Karpas-422 (cell line): Measurements from ENCODE around the gene GP1BB. TPM values are rescaled to one million over a fixed set of nuclear protein-coding genes. Genes with fewer than 3 reads are reported as not detected.
"Not testable (repeated sequence)": the region's sequence is repeated elsewhere in the genome, so short reads cannot be mapped to it uniquely, and the experiment has no call there.

Experiments used
- DNase-seq: peaks from one replicate; pipeline ENCODE4 v3.0.0-alpha.2; 2015
- H2AFZ ChIP-seq: fragments of 200-600 bp; sonication (generic); 2 replicates; pipeline ENCODE4 v1.6.1; 2014; ENCODE audit warnings: antibody characterized with exemption, low read length, mixed read lengths
- H3K27ac ChIP-seq: fragments of 200-600 bp; sonication (generic); 2 replicates; pipeline ENCODE4 v1.5.1; 2014; ENCODE audit warnings: mild to moderate bottlenecking, low read length, moderate library complexity
- H3K27me3 ChIP-seq: fragments of 200-600 bp; sonication (generic); 2 replicates; pipeline ENCODE4 v1.6.1; 2014; ENCODE audit warnings: low read length, mixed read lengths
- H3K36me3 ChIP-seq: fragments of 200-600 bp; sonication (generic); 2 replicates; pipeline ENCODE4 v1.6.1; 2014; ENCODE audit warnings: low read length, mixed read lengths; ENCODE audit not compliant: insufficient read depth
- H3K4me1 ChIP-seq: fragments of 200-600 bp; sonication (generic); 2 replicates; pipeline ENCODE4 v1.6.1; 2014; ENCODE audit warnings: mild to moderate bottlenecking, low read length, mixed read lengths
- H3K4me2 ChIP-seq: fragments of 200-600 bp; sonication (generic); 2 replicates; pipeline ENCODE4 v1.6.1; 2014; ENCODE audit warnings: low read length, low read depth, mild to moderate bottlenecking; ENCODE audit not compliant: poor library complexity, severe bottlenecking
- H3K4me3 ChIP-seq: fragments of 200-600 bp; sonication (generic); 2 replicates; pipeline ENCODE4 v1.5.1; 2014; ENCODE audit warnings: mild to moderate bottlenecking, antibody characterized with exemption, low read length, mixed read lengths
- H3K79me2 ChIP-seq: fragments of 200-600 bp; sonication (generic); 2 replicates; pipeline ENCODE4 v1.6.1; 2014; ENCODE audit warnings: mild to moderate bottlenecking, low read length, mixed read lengths
- H3K9ac ChIP-seq: fragments of 200-600 bp; sonication (generic); 2 replicates; pipeline ENCODE4 v1.6.0; 2014; ENCODE audit warnings: low read length
- H3K9me2 ChIP-seq: fragments of 200-600 bp; sonication (generic), shearing (Covaris generic); replicated peaks from 2 replicates; pipeline ENCODE4 v1.6.0; 2014; ENCODE audit warnings: mild to moderate bottlenecking, low read length, moderate library complexity; ENCODE audit not compliant: insufficient read depth
- H3K9me3 ChIP-seq: fragments of 300-700, 200-600 bp; sonication (generic); 2 replicates; pipeline ENCODE4 v1.6.1; 2014; ENCODE audit warnings: low read length, mixed read lengths
- H4K20me1 ChIP-seq: fragments of 200-600 bp; sonication (generic); 2 replicates; pipeline ENCODE4 v1.6.1; 2014; ENCODE audit warnings: mild to moderate bottlenecking, antibody characterized with exemption, low read length, low read depth; ENCODE audit not compliant: insufficient read depth
- total RNA-seq: library from RNA; depleted of rRNA; stranded (reverse); fragments of >200 nt; shearing (Covaris generic); gene quantifications from 2 replicates; pipeline ENCODE4 v1.2.3, GENCODE V29; 2014; ENCODE audit warnings: low replicate concordance; rRNA removed

GP1BB gene
- not detected in 2 replicates for total RNA-seq

DNA sequence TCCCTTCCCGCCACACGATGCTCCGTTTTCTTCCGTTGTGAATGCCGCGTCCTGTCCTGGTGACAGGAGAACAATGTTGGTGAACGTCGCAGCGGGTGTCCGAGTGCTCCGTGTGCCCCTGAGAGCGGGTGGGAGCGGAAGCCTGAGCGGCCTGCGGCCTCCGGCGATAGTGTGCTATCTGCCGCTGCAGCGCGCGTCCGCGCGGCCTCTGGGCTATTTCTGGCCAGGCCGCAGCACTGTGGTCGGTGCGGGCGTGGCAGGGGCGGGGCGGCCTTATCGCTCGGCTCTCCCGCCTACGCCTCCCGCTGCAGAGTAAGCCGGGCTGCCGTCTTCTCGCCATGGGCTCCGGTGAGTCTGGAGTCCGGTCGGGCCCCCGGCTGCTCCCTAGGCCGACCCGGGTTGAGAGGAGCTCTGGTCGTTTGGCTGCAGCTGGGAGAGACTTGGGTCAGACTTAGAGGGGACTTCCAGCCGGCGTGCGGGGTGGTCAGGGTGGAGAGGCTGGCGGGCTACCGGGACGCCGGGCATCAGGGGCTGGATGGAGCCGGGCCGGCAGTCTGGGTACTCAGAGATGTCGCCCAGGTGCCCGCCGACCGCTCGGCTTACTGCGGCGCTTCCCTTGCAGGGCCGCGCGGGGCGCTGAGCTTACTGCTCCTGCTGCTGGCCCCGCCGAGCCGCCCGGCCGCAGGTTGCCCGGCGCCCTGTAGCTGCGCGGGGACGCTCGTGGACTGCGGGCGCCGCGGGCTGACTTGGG, at the start of gene GP1BB:
Gene GP1BB, plus strand, starts transcription at position 308 of the 751 bp plus-strand sequence. Its CDS starts 31 bp downstream, at position 339.
- no peak within 1 kb of the TSS for H3K4me3 ChIP-seq
- no peaks in the 10 kb centered on the region for H3K9me2 ChIP-seq
- no peaks in the 10 kb centered on the region for H3K27me3 ChIP-seq
- no peak within 1 kb of the TSS for H3K9ac ChIP-seq
- no peak within 1 kb of the TSS for H2AFZ ChIP-seq
- no peak within 1 kb of the TSS for H3K4me2 ChIP-seq
- H3K36me3 ChIP-seq: no peaks in the 10 kb centered on the region
- no peaks in the 10 kb centered on the region for H3K9me3 ChIP-seq
- no peak for DNase-seq
- H3K4me1 ChIP-seq: no peaks in the 10 kb centered on the region
- H3K27ac ChIP-seq: no peak within 1 kb of the TSS
- no peaks in the 10 kb centered on the region for H3K79me2 ChIP-seq
- no peaks in the 10 kb centered on the region for H4K20me1 ChIP-seq

DNA sequence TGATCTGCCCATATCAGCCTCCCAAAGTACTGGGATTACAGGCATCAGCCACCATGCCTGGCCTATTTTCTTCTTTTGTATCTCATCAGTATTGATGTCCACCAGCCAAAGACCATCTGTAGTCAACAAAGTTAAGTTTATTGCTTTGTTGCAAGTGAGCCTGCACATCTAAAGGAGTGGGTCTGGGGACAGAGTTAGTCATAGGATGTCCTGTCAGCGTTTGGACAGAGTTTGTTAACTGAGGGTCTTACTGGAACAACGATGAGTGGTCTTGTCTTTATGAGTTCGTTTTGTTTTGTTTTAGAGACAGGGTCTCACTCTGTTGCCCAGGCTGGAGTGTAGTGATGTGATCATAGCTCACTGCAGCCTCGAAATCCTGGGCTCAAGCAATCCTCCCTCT, 49.7 kb upstream of the GP1BB start:
- no peaks in the 10 kb centered on the region for H3K79me2 ChIP-seq

DNA sequence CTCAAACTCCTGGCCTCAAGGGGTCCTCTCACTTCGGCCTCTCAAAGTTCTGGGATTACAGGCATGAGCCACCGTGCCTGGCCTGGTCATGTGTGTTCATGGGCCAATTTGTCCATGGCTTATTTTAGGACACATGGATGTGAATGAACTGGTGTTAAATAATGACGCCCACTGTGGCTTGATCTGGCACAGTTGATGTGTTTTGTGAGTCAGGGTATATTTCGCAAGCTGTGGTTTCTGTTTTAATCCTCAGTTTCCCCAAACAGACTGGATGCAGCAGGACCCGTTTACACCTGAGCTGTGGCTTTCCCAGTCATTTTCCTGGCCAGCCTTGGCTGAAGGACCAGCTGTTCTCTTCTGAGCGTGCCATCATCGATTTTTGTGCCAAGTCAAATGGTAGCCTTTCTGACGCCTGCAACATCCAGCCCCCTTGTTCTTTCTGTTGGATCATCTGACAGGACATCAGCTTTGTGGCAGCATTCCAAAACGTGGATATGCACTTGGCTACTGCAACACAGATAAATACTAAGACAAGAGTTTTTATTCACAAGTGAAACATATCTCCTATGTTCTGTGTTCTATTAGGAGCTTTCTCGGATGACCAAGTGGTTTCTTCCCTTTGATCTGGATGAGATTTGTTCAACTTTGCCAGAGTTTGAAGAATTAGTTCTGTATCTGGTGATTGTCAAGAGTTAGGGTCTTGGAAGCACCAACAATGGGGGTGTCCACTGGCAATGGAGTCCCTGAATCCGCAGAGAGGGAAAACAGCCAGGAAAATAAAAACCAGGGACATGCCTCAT, 49.0 kb upstream of the GP1BB start:
- Histone ChIP-seq H3K4me2 (no peak overlapping the region), H3K9me3 (no peaks in the 10 kb centered on the region), H3K36me3 (no peaks in the 10 kb centered on the region), H4K20me1 (no peaks in the 10 kb centered on the region), H2AFZ (no peak overlapping the region), H3K79me2 (no peaks in the 10 kb centered on the region), H3K4me3 (no peak overlapping the region), H3K4me1 (no peaks in the 10 kb centered on the region), H3K27ac (no peak overlapping the region), H3K27me3 (no peaks in the 10 kb centered on the region), H3K9ac (no peak overlapping the region), H3K9me2 (no peaks in the 10 kb centered on the region)
- no peak for DNase-seq

More for the DNA sequence above, 49.7 kb upstream of the GP1BB start:
- no peak overlapping the region for H2AFZ ChIP-seq
- H4K20me1 ChIP-seq: no peaks in the 10 kb centered on the region
- H3K36me3 ChIP-seq: no peaks in the 10 kb centered on the region
- no peak overlapping the region for H3K27ac ChIP-seq
- DNase-seq: no peak
- no peak overlapping the region for H3K4me3 ChIP-seq
- H3K4me2 ChIP-seq: no peak overlapping the region
- no peaks in the 10 kb centered on the region for H3K9me2 ChIP-seq
- H3K4me1 ChIP-seq: no peaks in the 10 kb centered on the region
- H3K27me3 ChIP-seq: no peaks in the 10 kb centered on the region
- H3K9me3 ChIP-seq: no peaks in the 10 kb centered on the region
- H3K9ac ChIP-seq: no peak overlapping the region

DNA sequence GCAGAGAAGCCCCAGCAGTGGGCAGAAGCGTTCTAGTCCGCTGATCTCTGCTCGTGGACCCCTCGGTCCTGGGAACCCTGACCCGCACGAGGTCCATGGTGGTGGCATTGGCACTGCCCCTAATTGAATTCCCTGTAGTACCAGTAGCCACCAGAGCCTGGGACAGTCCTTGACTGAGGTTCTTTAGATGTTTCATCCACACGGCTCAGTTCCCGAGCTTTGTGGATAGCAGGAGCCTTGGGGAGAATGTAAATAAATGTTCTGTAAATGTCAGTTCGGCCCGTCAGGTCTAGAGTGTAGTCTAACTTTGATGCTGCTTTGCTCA, 48.4 kb upstream of the GP1BB start:
- H3K36me3 ChIP-seq: no peaks in the 10 kb centered on the region
- H3K9ac ChIP-seq: no peak overlapping the region
- no peak overlapping the region for H3K4me2 ChIP-seq
- H3K27me3 ChIP-seq: no peaks in the 10 kb centered on the region
- no peak overlapping the region for H3K4me3 ChIP-seq
- H3K9me2 ChIP-seq: no peaks in the 10 kb centered on the region
- no peak for DNase-seq
- H3K9me3 ChIP-seq: no peaks in the 10 kb centered on the region
- no peak overlapping the region for H2AFZ ChIP-seq
- H3K27ac ChIP-seq: no peak overlapping the region
- no peaks in the 10 kb centered on the region for H3K79me2 ChIP-seq
- no peaks in the 10 kb centered on the region for H4K20me1 ChIP-seq
- no peaks in the 10 kb centered on the region for H3K4me1 ChIP-seq

DNA sequence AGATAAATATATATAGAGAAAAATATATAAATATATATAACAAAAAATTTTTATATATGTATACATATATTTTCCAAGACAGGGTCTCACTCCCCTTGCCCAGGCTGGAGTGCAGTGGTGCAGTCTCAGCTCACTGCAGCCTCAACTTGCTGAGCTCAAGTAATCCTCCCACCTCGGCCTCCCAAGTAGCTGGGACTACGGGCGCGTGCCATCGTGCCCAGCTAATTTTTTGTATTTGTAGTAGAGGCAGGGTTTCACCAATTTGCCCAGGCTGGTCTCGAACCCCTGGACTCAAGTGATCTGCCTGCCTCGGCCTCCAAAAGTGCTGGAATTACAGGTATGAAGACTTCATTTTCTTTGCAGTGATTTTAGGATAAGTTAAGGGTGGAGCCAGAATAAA, 47.9 kb upstream of the GP1BB start:
- Histone ChIP-seq H3K36me3 (no peaks in the 10 kb centered on the region), H3K9me2 (no peaks in the 10 kb centered on the region), H3K27ac (no peak overlapping the region), H3K27me3 (no peaks in the 10 kb centered on the region), H3K4me1 (no peaks in the 10 kb centered on the region), H3K79me2 (no peaks in the 10 kb centered on the region), H2AFZ (no peak overlapping the region), H3K9me3 (no peaks in the 10 kb centered on the region), H4K20me1 (no peaks in the 10 kb centered on the region), H3K4me2 (no peak overlapping the region), H3K9ac (no peak overlapping the region), H3K4me3 (no peak overlapping the region)
- DNase-seq: no peak

DNA sequence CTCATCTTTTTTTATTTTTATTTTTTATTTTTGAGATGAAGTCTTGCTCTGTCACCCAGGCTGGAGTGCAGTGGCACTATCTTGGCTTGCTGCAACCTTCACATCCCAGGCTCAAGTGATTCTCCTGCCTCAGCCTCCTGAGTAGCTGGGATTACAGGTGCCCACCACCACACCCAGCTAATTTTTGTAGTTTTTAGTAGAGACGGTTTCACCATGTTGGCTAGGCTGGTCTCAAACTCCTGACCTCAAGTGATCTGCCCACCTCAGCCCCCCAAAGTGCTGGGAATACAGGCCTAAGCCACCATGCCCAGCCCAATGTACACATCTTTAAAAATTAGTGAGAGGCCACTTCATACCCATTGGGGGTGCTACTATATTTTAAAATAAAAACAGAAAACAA, 46.9 kb upstream of the GP1BB start:
- DNase-seq, H3K79me2 ChIP-seq, H3K9me3 ChIP-seq, H3K9me2 ChIP-seq, H3K4me3 ChIP-seq, H3K27ac ChIP-seq, H4K20me1 ChIP-seq, H3K36me3 ChIP-seq, H3K9ac ChIP-seq, H3K27me3 ChIP-seq, H3K4me2 ChIP-seq, H3K4me1 ChIP-seq, H2AFZ ChIP-seq: not testable (repeated sequence)

DNA sequence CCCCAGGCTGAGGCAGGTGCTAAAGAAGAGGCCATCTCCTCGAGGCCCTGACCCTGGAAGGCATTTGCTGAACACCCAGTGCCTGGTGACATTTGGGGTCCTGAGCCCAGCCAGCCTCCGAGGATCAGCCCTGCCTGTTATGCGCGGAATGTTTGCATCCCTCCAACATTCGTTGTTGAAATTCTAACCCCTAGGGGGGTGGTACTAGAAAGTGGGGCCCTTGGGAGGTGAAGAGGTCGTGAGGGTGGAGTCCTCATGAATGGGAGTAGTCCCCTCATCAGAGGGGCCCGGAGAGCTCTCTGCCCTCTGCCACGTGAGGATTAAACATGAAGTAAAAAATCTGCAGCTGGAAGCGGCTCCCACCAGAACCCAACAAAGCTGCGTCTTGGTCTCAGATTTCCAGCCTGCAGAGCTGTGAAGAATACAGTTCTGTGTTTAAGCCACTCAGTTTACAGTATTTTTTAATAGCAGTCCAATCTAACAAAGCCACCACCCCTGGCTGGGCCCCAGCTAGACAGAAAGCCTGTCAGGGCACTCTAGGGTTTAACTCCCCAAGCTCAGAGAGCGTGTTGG, 44.3 kb upstream of the GP1BB start:
- Histone ChIP-seq H3K79me2 (no peaks in the 10 kb centered on the region), H3K4me2 (no peak overlapping the region), H3K9me3 (no peaks in the 10 kb centered on the region), H3K27ac (no peak overlapping the region), H3K9ac (no peak overlapping the region), H4K20me1 (no peaks in the 10 kb centered on the region), H3K27me3 (no peaks in the 10 kb centered on the region), H3K4me3 (no peak overlapping the region), H2AFZ (no peak overlapping the region), H3K4me1 (no peaks in the 10 kb centered on the region), H3K36me3 (no peaks in the 10 kb centered on the region), H3K9me2 (no peaks in the 10 kb centered on the region)
- DNase-seq: no peak

DNA sequence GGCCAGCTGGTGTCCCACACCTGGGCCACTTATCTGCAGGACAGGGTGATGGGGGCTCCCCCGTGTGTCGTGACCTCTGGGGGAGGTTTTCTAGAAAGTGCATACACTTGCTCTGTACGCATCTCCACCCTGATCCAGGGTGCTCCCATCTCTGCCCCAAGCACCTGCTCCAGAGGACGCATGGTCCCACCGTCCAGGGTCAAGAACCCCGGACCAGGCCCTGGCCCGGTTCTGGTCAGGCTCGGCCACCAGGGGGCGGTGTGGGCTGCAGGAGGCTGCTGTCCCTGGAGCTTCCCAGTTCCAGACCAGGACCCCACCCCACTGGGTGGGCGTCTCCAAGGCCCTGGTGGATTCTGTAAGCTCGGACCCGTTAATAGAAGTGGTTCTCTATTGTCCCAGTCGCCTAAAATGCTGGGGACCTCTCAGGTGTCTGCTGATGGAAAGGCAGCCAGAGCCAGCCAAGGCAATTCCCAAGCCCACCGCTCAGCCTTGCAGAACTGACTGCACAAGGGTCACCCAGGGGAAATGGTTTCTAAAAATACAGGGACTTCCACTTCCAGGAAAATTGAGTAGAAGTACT, 43.7 kb upstream of the GP1BB start:
- Histone ChIP-seq H3K27ac (no peak overlapping the region), H4K20me1 (no peaks in the 10 kb centered on the region), H3K79me2 (no peaks in the 10 kb centered on the region), H3K9ac (no peak overlapping the region), H3K4me2 (no peak overlapping the region), H3K4me3 (no peak overlapping the region), H3K36me3 (no peaks in the 10 kb centered on the region), H3K27me3 (no peaks in the 10 kb centered on the region), H3K4me1 (no peaks in the 10 kb centered on the region), H3K9me2 (no peaks in the 10 kb centered on the region), H2AFZ (no peak overlapping the region), H3K9me3 (no peaks in the 10 kb centered on the region)
- peak; percentile 55 for DNase-seq
